Measurements from ENCODE around the gene TIGIT.

TIGIT gene

GRCh38 chr3:114310695-114311094, 16.9 kb downstream of the TIGIT start:
- DNase-seq (ENCODE audit: low read depth), result no peak

GRCh38 chr3:114313426-114313825, 19.6 kb downstream of the TIGIT start:
- no peak for DNase-seq (ENCODE audit: low read depth)

GRCh38 chr3:114314282-114314681, 20.5 kb downstream of the TIGIT start:
- no peak for DNase-seq (ENCODE audit: low read depth)

- no peak for DNase-seq (ENCODE audit: low read depth)
Observed at GRCh38 chr3:114318295-114318694, 24.5 kb downstream of the TIGIT start.

- peak; percentile 75 for DNase-seq (ENCODE audit: low read depth)
Observed at GRCh38 chr3:114319453-114319852, 25.6 kb downstream of the TIGIT start.

GRCh38 chr3:114320246-114320645, 26.4 kb downstream of the TIGIT start:
- DNase-seq (ENCODE audit: low read depth), result no peak

- DNase-seq (ENCODE audit: low read depth), result no peak
Observed at GRCh38 chr3:114323546-114324254, 29.9 kb downstream of the TIGIT start.

GRCh38 chr3:114327665-114328064, 33.8 kb downstream of the TIGIT start:
- no peak for DNase-seq (ENCODE audit: low read depth)

- no peak for DNase-seq (ENCODE audit: low read depth)
Observed at GRCh38 chr3:114328345-114328744, 34.5 kb downstream of the TIGIT start.

- DNase-seq (ENCODE audit: low read depth), result no peak
Observed at GRCh38 chr3:114329823-114330222, 36.0 kb downstream of the TIGIT start.

- no peak for DNase-seq (ENCODE audit: low read depth)
Observed at GRCh38 chr3:114331007-114331406, 37.2 kb downstream of the TIGIT start.

- DNase-seq (ENCODE audit: low read depth), result no peak
Observed at GRCh38 chr3:114331710-114332109, 37.9 kb downstream of the TIGIT start.

GRCh38 chr3:114332342-114333179, 38.7 kb downstream of the TIGIT start:
- DNase-seq (ENCODE audit: low read depth), result no peak

- no peak for DNase-seq (ENCODE audit: low read depth)
Observed at GRCh38 chr3:114333180-114333922, 39.5 kb downstream of the TIGIT start.

GRCh38 chr3:114333923-114334240, 40.1 kb downstream of the TIGIT start:
- no peak for DNase-seq (ENCODE audit: low read depth)

GRCh38 chr3:114336122-114336697, 42.4 kb downstream of the TIGIT start:
- DNase-seq (ENCODE audit: low read depth), result no peak

GRCh38 chr3:114336857-114337256, 43.0 kb downstream of the TIGIT start:
- DNase-seq (ENCODE audit: low read depth), result no peak

GRCh38 chr3:114338651-114339357, 45.0 kb downstream of the TIGIT start:
- no peak for DNase-seq (ENCODE audit: low read depth)

- DNase-seq (ENCODE audit: low read depth), result no peak
Observed at GRCh38 chr3:114344492-114344891, 50.7 kb downstream of the TIGIT start.

- no peak for DNase-seq (ENCODE audit: low read depth)
Observed at GRCh38 chr3:114350271-114350670, 56.4 kb downstream of the TIGIT start.

GRCh38 chr3:114350690-114351089, 56.9 kb downstream of the TIGIT start:
- DNase-seq (ENCODE audit: low read depth), result no peak
